Measurements from ENCODE around the gene NUDT3. TPM values are rescaled to one million over a fixed set of nuclear protein-coding genes. Genes with fewer than 3 reads are reported as not detected.

Gene NUDT3
- total RNA-seq, 1 donor from 2014 or later = 29.1 TPM

DNA sequence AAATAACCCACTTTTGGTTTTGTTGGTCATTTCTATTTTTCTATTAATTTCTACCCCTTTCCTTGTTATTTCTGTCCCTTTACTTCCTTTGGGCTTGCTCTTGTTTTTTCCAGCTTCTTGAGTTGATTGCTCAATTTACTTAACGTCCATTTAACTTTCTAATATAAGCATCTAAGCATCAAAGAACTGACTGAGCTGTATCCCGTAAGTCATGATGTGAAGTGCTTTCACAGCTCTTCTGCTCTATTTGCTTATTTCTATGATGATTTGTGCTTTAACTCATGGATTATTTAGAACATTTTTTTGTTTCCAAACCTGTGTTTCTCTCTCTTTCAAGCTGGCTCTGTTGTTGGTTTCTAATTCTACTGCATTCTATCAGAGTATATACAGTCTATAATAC, 87.0 kb downstream of the NUDT3 start:
- Histone ChIP-seq H3K9me3 (no peaks in the 10 kb centered on the region), H3K27ac (no peak overlapping the region), H3K4me3 (no peak overlapping the region), H3K27me3 (ENCODE audit: low read depth) (no peaks in the 10 kb centered on the region), H3K36me3 (no peaks in the 10 kb centered on the region), H3K4me1 (peaks cover 40% of the 10 kb centered on the region)
- TF ChIP-seq, protein P1, sequence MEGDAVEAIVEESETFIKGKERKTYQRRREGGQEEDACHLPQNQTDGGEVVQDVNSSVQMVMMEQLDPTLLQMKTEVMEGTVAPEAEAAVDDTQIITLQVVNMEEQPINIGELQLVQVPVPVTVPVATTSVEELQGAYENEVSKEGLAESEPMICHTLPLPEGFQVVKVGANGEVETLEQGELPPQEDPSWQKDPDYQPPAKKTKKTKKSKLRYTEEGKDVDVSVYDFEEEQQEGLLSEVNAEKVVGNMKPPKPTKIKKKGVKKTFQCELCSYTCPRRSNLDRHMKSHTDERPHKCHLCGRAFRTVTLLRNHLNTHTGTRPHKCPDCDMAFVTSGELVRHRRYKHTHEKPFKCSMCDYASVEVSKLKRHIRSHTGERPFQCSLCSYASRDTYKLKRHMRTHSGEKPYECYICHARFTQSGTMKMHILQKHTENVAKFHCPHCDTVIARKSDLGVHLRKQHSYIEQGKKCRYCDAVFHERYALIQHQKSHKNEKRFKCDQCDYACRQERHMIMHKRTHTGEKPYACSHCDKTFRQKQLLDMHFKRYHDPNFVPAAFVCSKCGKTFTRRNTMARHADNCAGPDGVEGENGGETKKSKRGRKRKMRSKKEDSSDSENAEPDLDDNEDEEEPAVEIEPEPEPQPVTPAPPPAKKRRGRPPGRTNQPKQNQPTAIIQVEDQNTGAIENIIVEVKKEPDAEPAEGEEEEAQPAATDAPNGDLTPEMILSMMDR (IDR thresholded peaks at IDR 0.05) = no peak
- ATAC-seq (peak in 1 of 2 donors; percentile 51), DNase-seq (no peak)
- intact Hi-C loops (cut with DNase I) = no loop called here

DNA sequence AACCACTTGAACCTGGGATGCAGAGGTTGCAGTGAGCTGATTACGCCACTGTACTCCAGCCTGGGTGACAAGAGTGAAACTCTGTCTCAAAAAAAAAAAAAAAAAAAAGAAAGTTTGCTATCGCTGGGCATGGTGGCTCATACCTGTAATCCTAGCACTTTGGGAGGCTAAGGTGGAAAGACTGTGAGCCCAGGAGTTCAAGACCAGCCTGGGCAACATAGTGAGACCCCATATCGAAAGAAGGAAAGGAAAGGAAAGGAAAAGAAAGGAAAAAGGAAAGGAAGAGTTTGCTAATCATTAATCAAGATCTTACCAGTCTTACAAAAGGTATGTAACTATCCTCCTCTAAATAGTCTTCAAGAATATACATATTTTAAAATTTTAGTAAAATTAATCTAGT, 88.3 kb downstream of the NUDT3 start:
- no peak for ATAC-seq
- intact Hi-C loops (cut with DNase I) = no loop called here
- DNase-seq = no peak
- no peak overlapping the region for H3K27ac ChIP-seq
- H3K36me3 ChIP-seq = no peaks in the 10 kb centered on the region
- no peaks in the 10 kb centered on the region for H3K27me3 ChIP-seq (ENCODE audit: low read depth)
- peaks cover 46% of the 10 kb centered on the region for H3K4me1 ChIP-seq
- TF ChIP-seq, protein P1 (IDR thresholded peaks at IDR 0.05) = no peak
- no peaks in the 10 kb centered on the region for H3K9me3 ChIP-seq
- no peak overlapping the region for H3K4me3 ChIP-seq

DNA sequence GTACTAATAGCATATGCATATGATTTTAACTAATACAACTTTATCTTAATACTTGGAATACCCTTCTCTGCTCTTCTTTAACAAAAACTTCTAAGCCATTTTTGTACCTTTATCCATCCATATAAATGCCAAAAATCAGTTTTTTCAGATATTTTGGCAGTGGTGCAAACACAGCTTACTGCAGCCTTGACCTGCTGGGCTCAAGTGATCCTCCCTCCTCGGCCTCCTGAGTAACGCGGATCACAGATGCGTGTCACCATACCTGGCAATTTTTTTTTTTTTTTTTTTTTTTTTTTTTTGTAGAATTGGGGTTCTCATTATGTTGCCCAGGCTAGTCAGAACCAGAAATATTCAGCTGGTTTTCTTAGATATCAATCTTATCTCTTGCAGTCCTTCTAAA, 89.5 kb downstream of the NUDT3 start:
- peaks cover 36% of the 10 kb centered on the region for H3K4me1 ChIP-seq
- no peak overlapping the region for H3K4me3 ChIP-seq
- TF ChIP-seq, protein P1 (IDR thresholded peaks at IDR 0.05) = no peak
- H3K27ac ChIP-seq = no peak overlapping the region
- no peak for ATAC-seq
- DNase-seq = no peak
- intact Hi-C loops (cut with DNase I) = no loop called here
- no peaks in the 10 kb centered on the region for H3K36me3 ChIP-seq
- no peaks in the 10 kb centered on the region for H3K9me3 ChIP-seq
- no peaks in the 10 kb centered on the region for H3K27me3 ChIP-seq (ENCODE audit: low read depth)

DNA sequence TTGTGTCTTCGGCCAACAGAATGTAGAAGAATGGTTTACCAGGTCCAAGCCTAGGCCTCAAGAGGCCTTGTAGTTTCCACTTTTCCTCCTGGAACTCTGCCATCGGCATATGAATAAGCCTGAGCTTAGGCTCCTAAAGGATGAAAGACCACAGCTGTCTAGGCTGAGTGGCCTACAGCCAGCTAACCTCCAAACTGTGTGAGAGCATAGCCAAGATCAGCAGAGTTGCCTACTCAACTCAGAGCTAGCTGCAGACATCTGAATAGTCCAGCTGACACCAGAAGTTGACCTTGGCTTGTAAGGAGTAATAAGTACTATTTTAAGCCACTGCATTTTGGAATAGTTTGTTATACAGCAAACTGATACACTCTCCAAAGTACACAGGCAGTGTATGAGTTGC, 91.1 kb downstream of the NUDT3 start:
- peaks cover 29% of the 10 kb centered on the region for H3K4me1 ChIP-seq
- DNase-seq (no peak), ATAC-seq (peak in 1 of 2 donors; percentile 58)
- intact Hi-C loops (cut with DNase I) = no loop called here
- no peak overlapping the region for H3K4me3 ChIP-seq
- no peaks in the 10 kb centered on the region for H3K36me3 ChIP-seq
- H3K27me3 ChIP-seq (ENCODE audit: low read depth) = no peaks in the 10 kb centered on the region
- TF ChIP-seq, protein P1 (IDR thresholded peaks at IDR 0.05) = no peak
- no peaks in the 10 kb centered on the region for H3K9me3 ChIP-seq
- no peak overlapping the region for H3K27ac ChIP-seq

DNA sequence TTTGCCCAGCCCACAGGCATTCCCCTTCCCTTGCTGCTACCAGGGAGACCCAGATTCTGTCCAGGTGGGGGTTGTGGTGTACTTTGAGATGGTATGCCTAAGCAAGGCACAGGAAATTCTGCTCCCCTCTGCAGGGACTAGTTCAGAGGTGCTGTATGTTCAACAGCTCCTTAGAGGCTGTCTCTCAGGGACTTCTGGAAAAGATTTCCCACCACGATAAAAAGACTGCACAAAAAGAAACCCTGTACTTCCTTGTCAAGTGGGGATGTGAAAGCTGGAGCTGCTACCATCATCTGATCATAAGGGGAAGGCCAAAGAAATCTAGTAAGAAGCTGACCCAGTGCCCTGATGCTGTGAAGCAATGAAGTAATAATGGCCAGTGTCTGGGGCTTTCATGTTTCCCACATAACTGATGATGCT, 92.1 kb downstream of the NUDT3 start:
- intact Hi-C loops (cut with DNase I) = no loop called here
- H3K4me3 ChIP-seq = no peak overlapping the region
- no peaks in the 10 kb centered on the region for H3K9me3 ChIP-seq
- no peaks in the 10 kb centered on the region for H3K27me3 ChIP-seq (ENCODE audit: low read depth)
- DNase-seq (no peak), ATAC-seq (peak; percentile 54 to 69)
- H3K27ac ChIP-seq = no peak overlapping the region
- peaks cover 18% of the 10 kb centered on the region for H3K4me1 ChIP-seq
- no peaks in the 10 kb centered on the region for H3K36me3 ChIP-seq
- TF ChIP-seq, protein P1 (IDR thresholded peaks at IDR 0.05) = no peak

DNA sequence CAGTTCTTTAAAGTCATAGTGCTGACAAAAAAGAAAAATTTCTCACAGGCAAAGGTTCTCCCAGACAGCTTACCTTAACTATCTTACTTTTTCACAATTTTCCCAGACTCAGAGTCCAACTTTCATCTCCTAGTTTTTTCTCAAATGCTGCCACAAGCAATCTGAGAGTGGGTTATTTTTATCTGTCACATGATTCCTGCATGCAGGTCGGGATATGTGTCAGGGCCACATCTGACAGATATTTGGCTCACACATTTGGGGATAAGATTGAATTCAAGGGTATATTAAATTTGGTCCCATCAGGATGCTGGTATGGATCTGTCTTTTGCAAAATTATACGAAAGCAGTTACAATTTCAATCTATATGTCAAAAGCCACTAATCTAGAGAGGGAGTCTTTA, 93.5 kb downstream of the NUDT3 start:
- peaks cover 14% of the 10 kb centered on the region for H3K36me3 ChIP-seq
- H3K27ac ChIP-seq = no peak overlapping the region
- intact Hi-C loops (cut with DNase I) = no loop called here
- TF ChIP-seq, protein P1 (IDR thresholded peaks at IDR 0.05) = no peak
- ATAC-seq (no peak), DNase-seq (no peak)
- no peak overlapping the region for H3K4me3 ChIP-seq
- peaks cover 13% of the 10 kb centered on the region for H3K4me1 ChIP-seq
- H3K9me3 ChIP-seq = no peaks in the 10 kb centered on the region
- no peaks in the 10 kb centered on the region for H3K27me3 ChIP-seq (ENCODE audit: low read depth)

All from lower lobe of right lung (tissue), 2 donors.